GM21529 (cell line): ENCODE data around the gene INSRR.

Experiments
- ATAC-seq: cut with Tn5 transposase; IDR thresholded peaks from one replicate; pipeline ENCODE4 v1.9.1; 2021; ENCODE audit not compliant: unreplicated experiment

Gene INSRR

GRCh38 chr1:156858959-156859522 lies at the start of gene INSRR:
Gene INSRR (minus strand): TSS chr1:156859117. CDS start chr1:156858621, 496 bp downstream.
- ATAC-seq = no peak

GRCh38 chr1:156908541-156908940 lies 49.6 kb upstream of the INSRR start:
- no peak for ATAC-seq

- ATAC-seq = no peak
Observed at GRCh38 chr1:156906206-156906906, 47.4 kb upstream of the INSRR start.

- no peak for ATAC-seq
Observed at GRCh38 chr1:156905651-156906050, 46.7 kb upstream of the INSRR start.

- no peak for ATAC-seq
Observed at GRCh38 chr1:156905176-156905575, 46.3 kb upstream of the INSRR start.

- ATAC-seq = no peak
Observed at GRCh38 chr1:156904187-156904959, 45.5 kb upstream of the INSRR start.

- ATAC-seq = no peak
Observed at GRCh38 chr1:156903328-156904091, 44.6 kb upstream of the INSRR start.

GRCh38 chr1:156901966-156902915 lies 43.3 kb upstream of the INSRR start:
- no peak for ATAC-seq

- no peak for ATAC-seq
Observed at GRCh38 chr1:156901590-156901900, 42.6 kb upstream of the INSRR start.

- no peak for ATAC-seq
Observed at GRCh38 chr1:156900896-156901589, 42.1 kb upstream of the INSRR start.

- no peak for ATAC-seq
Observed at GRCh38 chr1:156899956-156900718, 41.2 kb upstream of the INSRR start.

GRCh38 chr1:156898971-156899664 lies 40.2 kb upstream of the INSRR start:
- ATAC-seq = no peak

- ATAC-seq = no peak
Observed at GRCh38 chr1:156898161-156898566, 39.2 kb upstream of the INSRR start.

- no peak for ATAC-seq
Observed at GRCh38 chr1:156897078-156897825, 38.3 kb upstream of the INSRR start.

- ATAC-seq = no peak
Observed at GRCh38 chr1:156896490-156897033, 37.6 kb upstream of the INSRR start.

- no peak for ATAC-seq
Observed at GRCh38 chr1:156895927-156896326, 37.0 kb upstream of the INSRR start.

- no peak for ATAC-seq
Observed at GRCh38 chr1:156895455-156895812, 36.5 kb upstream of the INSRR start.
